Colonic mucosa (tissue), 4 donors: Measurements from ENCODE around the gene OR51T1. TPM values are rescaled to one million over a fixed set of nuclear protein-coding genes. Genes with fewer than 3 reads are reported as not detected.
"Not testable (repeated sequence)": the region's sequence is repeated elsewhere in the genome, so short reads cannot be mapped to it uniquely, and the experiment has no call there.

Experiments used
- DNase-seq: peaks from one replicate; pipeline ENCODE4 v3.0.0-alpha.2; 2020
- H3K27ac ChIP-seq: fragments of 200-600 bp; one replicate; pipeline ENCODE4 v1.8.0; 2021
- H3K27me3 ChIP-seq: fragments of 200-600 bp; one replicate; pipeline ENCODE4 v1.8.0; 2021
- H3K36me3 ChIP-seq: fragments of 200-600 bp; one replicate; pipeline ENCODE4 v1.8.0; 2021
- H3K4me1 ChIP-seq: fragments of 200-600 bp; one replicate; pipeline ENCODE4 v1.8.0; 2021; ENCODE audit warnings: mild to moderate bottlenecking
- H3K4me3 ChIP-seq: fragments of 200-600 bp; one replicate; pipeline ENCODE4 v1.8.0; 2021
- H3K9ac ChIP-seq, 2 donors: one replicate each; pipeline ENCODE4 v1.7.0; 2013; ENCODE audit warnings: control low read depth in 2 of 2, low read depth in 2 of 2, low read length in 2 of 2
- H3K9me3 ChIP-seq: fragments of 200-600 bp; one replicate; pipeline ENCODE4 v1.8.0; 2021
- intact Hi-C: fragments of 100-400 bp; cut with DNase I; formaldehyde crosslinking; loops from one replicate; pipeline ENCODE4 v1.14.1; 2022
- total RNA-seq, 2 donors: library from RNA; stranded (reverse); fragmentation: NEBNext Ultra II Directional in 1 of 2; extraction: Animal tissue kit (Norgen Biotek cat#: 25700) in 1 of 2; gene quantifications; one replicate each; pipeline ENCODE4 v1.2.1, GENCODE V29; 2021
- TF ChIP-seq, protein P1 (sequence below): fragments of 200-600 bp; IDR thresholded peaks from one replicate; pipeline ENCODE4 v1.8.0; 2022; ENCODE audit warnings: antibody characterized with exemption, mild to moderate bottlenecking
- donor health status: healthy.
- donor health status: DM: no; HTN: no; CAD: no.
- donor health status: DM: no; HTN: no; CAD: no.

Gene OR51T1, protein sequence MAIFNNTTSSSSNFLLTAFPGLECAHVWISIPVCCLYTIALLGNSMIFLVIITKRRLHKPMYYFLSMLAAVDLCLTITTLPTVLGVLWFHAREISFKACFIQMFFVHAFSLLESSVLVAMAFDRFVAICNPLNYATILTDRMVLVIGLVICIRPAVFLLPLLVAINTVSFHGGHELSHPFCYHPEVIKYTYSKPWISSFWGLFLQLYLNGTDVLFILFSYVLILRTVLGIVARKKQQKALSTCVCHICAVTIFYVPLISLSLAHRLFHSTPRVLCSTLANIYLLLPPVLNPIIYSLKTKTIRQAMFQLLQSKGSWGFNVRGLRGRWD
- not detected for total RNA-seq

DNA sequence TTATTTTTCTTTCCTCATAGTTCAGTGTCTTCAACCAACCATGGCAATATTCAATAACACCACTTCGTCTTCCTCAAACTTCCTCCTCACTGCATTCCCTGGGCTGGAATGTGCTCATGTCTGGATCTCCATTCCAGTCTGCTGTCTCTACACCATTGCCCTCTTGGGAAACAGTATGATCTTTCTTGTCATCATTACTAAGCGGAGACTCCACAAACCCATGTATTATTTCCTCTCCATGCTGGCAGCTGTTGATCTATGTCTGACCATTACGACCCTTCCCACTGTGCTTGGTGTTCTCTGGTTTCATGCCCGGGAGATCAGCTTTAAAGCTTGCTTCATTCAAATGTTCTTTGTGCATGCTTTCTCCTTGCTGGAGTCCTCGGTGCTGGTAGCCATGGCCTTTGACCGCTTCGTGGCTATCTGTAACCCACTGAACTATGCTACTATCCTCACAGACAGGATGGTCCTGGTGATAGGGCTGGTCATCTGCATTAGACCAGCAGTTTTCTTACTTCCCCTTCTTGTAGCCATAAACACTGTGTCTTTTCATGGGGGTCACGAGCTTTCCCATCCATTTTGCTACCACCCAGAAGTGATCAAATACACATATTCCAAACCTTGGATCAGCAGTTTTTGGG lies at the start of gene OR51T1:
Gene OR51T1, plus strand, starts transcription at position 41 of the 641 bp plus-strand sequence. Its CDS starts 0 bp downstream, at position 41.
- TF ChIP-seq, protein P1, sequence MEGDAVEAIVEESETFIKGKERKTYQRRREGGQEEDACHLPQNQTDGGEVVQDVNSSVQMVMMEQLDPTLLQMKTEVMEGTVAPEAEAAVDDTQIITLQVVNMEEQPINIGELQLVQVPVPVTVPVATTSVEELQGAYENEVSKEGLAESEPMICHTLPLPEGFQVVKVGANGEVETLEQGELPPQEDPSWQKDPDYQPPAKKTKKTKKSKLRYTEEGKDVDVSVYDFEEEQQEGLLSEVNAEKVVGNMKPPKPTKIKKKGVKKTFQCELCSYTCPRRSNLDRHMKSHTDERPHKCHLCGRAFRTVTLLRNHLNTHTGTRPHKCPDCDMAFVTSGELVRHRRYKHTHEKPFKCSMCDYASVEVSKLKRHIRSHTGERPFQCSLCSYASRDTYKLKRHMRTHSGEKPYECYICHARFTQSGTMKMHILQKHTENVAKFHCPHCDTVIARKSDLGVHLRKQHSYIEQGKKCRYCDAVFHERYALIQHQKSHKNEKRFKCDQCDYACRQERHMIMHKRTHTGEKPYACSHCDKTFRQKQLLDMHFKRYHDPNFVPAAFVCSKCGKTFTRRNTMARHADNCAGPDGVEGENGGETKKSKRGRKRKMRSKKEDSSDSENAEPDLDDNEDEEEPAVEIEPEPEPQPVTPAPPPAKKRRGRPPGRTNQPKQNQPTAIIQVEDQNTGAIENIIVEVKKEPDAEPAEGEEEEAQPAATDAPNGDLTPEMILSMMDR = no peak
- H3K4me3 ChIP-seq = no peak within 1 kb of the TSS
- no peak within 1 kb of the TSS for H3K9ac ChIP-seq
- H3K27me3 ChIP-seq = no peaks in the 10 kb centered on the region
- no peak for DNase-seq
- no peaks in the 10 kb centered on the region for H3K4me1 ChIP-seq
- H3K36me3 ChIP-seq = no peaks in the 10 kb centered on the region
- no peak within 1 kb of the TSS for H3K27ac ChIP-seq
- intact Hi-C loops = no loop called here
- H3K9me3 ChIP-seq = no peaks in the 10 kb centered on the region

DNA sequence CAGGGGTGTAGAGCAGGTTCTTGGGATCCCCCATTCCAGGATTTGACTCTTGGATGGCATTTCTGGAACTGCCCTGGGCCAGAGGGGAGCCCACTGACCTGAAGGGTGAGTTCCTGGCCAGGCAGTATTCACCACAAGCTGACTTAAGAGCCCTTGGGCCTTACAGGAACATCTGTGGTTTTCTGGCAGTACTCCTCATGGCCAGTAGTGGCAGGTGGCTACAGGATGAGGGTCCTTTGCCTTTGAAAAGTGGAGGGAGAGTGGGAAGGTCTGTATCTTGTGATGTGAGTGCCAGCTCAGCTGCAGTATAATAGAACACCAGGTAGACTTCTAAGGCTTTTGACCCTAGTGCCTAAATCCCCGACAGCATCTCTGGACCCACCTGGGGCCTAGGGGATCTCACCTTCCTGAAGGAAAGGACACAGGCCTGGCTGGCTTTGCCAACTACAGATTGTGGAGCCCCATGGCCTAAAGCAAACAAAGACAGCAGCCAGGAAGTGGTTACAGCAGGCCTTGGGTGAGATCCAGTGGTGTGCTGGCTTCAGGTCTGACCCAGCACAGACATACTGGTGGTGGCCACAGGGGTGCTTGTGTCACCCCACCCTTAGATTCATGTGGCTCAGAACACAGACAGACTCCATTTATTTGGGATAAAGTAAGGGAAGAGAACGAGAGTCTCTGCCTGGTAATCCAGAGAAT lies 41.7 kb upstream of the OR51T1 start:
- no peaks in the 10 kb centered on the region for H3K4me1 ChIP-seq
- H3K9ac ChIP-seq = no peak overlapping the region
- H3K27ac ChIP-seq = no peak overlapping the region
- TF ChIP-seq, protein P1 = no peak
- intact Hi-C loops = no loop called here
- no peaks in the 10 kb centered on the region for H3K36me3 ChIP-seq
- DNase-seq = no peak
- no peaks in the 10 kb centered on the region for H3K9me3 ChIP-seq
- no peaks in the 10 kb centered on the region for H3K27me3 ChIP-seq
- H3K4me3 ChIP-seq = no peak overlapping the region

DNA sequence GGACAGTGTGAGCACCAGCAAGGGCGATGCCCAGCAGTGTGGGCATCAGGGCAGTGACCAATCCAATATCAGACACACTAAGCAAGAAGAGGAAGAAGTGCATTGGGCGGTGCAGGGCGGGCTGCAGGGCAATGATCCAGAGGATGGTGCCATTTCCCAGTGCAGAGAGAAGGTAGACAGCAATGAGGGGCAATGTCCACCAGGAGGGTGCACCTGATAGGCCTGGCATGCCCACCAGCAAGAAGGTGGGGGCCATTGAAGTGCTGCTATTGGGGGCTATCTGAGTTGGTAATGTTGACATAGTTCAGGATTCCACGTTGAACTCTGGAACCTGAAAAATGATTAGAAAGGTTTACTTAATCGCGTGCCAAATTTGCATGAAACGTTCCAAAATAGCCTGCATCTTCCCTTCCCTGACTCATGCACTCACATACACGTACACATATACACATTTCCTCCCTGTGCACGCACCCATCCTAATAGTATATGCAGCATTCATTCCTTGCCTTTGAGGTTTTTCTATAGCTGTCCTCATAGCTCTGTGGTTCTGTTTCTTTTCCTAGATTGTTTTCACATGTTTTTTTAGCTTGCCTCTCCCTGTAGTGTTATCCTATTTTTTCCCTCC lies 32.7 kb upstream of the OR51T1 start, which contains the start of gene OR51S1:
Gene OR51S1, minus strand, starts transcription at position 301 of the 625 bp plus-strand sequence. Its CDS starts 0 bp downstream, at position 301.
- DNase-seq = no peak
- TF ChIP-seq, protein P1 = no peak
- intact Hi-C loops = no loop called here

DNA sequence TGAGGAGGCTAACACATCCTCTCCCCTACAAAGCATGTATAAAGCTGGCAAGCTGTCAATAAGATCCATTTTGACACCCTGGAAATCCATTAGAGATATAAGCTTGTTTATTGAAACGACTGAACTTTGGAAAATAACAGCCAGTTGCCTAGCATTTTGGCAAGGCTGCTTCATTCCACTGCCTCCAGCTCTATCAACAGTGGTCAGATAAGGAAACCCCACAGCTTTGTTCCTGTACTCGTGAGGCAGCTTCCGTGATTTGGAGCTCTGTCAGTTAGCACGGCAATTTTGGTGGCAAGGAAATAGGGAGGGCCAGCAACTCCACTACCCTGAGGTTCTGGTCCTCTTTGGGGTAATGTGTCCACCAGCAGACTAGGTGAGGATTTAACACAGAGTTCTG lies 30.7 kb upstream of the OR51T1 start:
- TF ChIP-seq, protein P1 = no peak
- no peak for DNase-seq
- no peaks in the 10 kb centered on the region for H3K36me3 ChIP-seq
- no peaks in the 10 kb centered on the region for H3K27me3 ChIP-seq
- intact Hi-C loops = no loop called here
- H3K27ac ChIP-seq = no peak overlapping the region
- H3K9ac ChIP-seq = no peak overlapping the region
- H3K9me3 ChIP-seq = no peaks in the 10 kb centered on the region
- H3K4me3 ChIP-seq = no peak overlapping the region
- no peaks in the 10 kb centered on the region for H3K4me1 ChIP-seq

More for the DNA sequence above, 32.7 kb upstream of the OR51T1 start, which contains the start of gene OR51S1:
- Histone ChIP-seq H3K36me3 (no peaks in the 10 kb centered on the region), H3K9me3 (no peaks in the 10 kb centered on the region), H3K9ac (no peak within 1 kb of the TSS), H3K4me1 (no peaks in the 10 kb centered on the region), H3K27me3 (no peaks in the 10 kb centered on the region), H3K4me3 (no peak within 1 kb of the TSS), H3K27ac (no peak within 1 kb of the TSS)

DNA sequence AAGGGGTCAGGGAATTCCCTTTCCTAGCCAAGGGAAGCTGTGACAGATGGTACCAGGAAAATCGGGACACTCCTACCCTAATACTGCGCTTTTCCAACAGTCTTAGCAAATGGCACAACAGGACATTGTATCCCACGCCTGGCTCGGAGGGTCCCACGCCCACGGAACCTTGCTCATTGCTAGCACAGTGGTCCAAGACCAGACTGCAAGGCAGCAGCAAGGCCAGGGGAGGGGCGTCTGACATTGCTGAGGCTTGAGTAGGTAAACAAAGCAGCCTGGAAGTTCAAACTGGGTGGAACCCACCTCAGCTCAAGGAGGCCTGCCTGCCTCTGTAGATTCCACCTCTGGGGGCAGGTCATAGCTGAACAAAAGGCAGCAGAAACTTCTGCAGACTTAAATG lies 27.4 kb upstream of the OR51T1 start:
- intact Hi-C loops, H3K9ac ChIP-seq, H3K36me3 ChIP-seq, H3K4me3 ChIP-seq, H3K9me3 ChIP-seq, DNase-seq, H3K27me3 ChIP-seq, H3K27ac ChIP-seq, H3K4me1 ChIP-seq: not testable (repeated sequence)
